ENCODE measurements around the gene SMS. TPM values are rescaled to one million over a fixed set of nuclear protein-coding genes. Genes with fewer than 3 reads are reported as not detected.

The SMS gene
- total and polyA plus RNA-seq, 2 donors (not counting 1 experiment from before 2014, with no cell fraction given), result 7.0 to 30.5 TPM

DNA sequence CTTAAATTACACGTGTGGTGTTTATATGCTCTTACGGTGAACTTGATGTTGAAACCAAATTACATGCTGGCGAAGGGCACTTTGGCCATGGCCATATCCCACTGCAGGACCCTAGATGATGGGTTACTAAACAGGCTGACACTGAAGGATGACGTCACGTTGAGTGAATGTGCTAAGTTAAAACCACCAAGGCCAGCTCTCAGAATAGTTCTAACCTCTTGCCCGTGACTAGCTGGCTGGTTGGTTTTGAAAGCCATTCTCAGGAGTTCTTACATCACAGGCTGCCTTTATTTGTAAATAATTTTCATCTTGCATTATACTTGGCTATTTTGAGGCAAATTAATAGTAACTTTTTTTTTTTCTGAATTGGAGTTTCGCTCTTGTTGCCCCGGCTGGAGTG is 50.3 kb downstream of the SMS start:
- Histone ChIP-seq H3K4me2 (replicated peaks; ENCODE audit: low read depth, low read length, poor library complexity, severe bottlenecking) (no peak overlapping the region), H2AFZ (ENCODE audit: insufficient read depth, low read depth, low read length, poor library complexity, severe bottlenecking) (no peak overlapping the region), H3K79me2 (ENCODE audit: control insufficient read depth, insufficient read depth, low read length) (no peaks in the 10 kb centered on the region), H4K20me1 (ENCODE audit: control insufficient read depth, insufficient read depth, low read length, poor library complexity, severe bottlenecking) (no peaks in the 10 kb centered on the region), H3K4me3 (ENCODE audit: control extremely low read depth in 1 of 5, extremely low read depth in 1 of 5, insufficient read depth in 1 of 5, low read depth in 2 of 5, low read length in 4 of 5) (no peak overlapping the region), H3K27ac (ENCODE audit: low read length in 2 of 2) (no peak overlapping the region), H3K36me3 (replicated peaks in 1 of 2; ENCODE audit: control extremely low read depth in 1 of 2, control insufficient read depth in 1 of 2, extremely low read depth in 1 of 2, insufficient read depth in 2 of 2, low read length in 1 of 2) (no peaks in the 10 kb centered on the region), H3K9me3 (ENCODE audit: control extremely low read depth in 1 of 3, control insufficient read depth in 2 of 3, insufficient read depth in 1 of 3, low read length in 2 of 3) (no peaks in the 10 kb centered on the region), H3K4me1 (ENCODE audit: control insufficient read depth in 2 of 2, insufficient read depth in 2 of 2, low read length in 2 of 2) (peaks cover 14 to 42% of the 10 kb centered on the region in 2 donors), H3K27me3 (replicated peaks in 1 of 4; ENCODE audit: control extremely low read depth in 1 of 4, control insufficient read depth in 3 of 4, insufficient read depth in 4 of 4, low read length in 3 of 4) (no peaks in the 10 kb centered on the region), H3K9ac (ENCODE audit: low read length) (no peak overlapping the region)
- no peaks in the 10 kb centered on the region for H3K9me3 Mint-ChIP-seq (ENCODE audit: insufficient read depth)
- no peaks in the 10 kb centered on the region for H3K27me3 Mint-ChIP-seq
- peak overlapping the region; percentile 59 for H3K27ac Mint-ChIP-seq
- DNase-seq (peak; percentile 9), ATAC-seq (ENCODE audit: low read depth) (no peak)
- H3K4me3 Mint-ChIP-seq, result no peak overlapping the region
- ChIA-PET POLR2A (no interaction called here), CTCF (interaction anchor here (0.7 kb wide), 1 partner anchor 929 kb away, joined by 3 read pairs; no protein-coding TSS in a partner anchor)
- peaks cover 42% of the 10 kb centered on the region for H3K4me1 Mint-ChIP-seq
- WGBS (ENCODE audit: insufficient coverage), result 83% methylated on average over 2 of the region's 8 CpGs
- TF ChIP-seq EZH2 (IDR thresholded peaks at IDR 0.05; ENCODE audit: borderline replicate concordance, insufficient read depth, low read depth, low read length, poor library complexity, severe bottlenecking) (no peak), CTCF (IDR thresholded peaks at IDR 0.05) (no peak)
- intact Hi-C loops (cut with micrococcal nuclease), result loop anchor here (5.0 kb wide), 1 partner anchor 71 kb away; no protein-coding TSS in a partner anchor

- Mint-ChIP-seq H3K4me3 (no peak overlapping the region), H3K4me1 (peaks cover 42% of the 10 kb centered on the region), H3K27me3 (no peaks in the 10 kb centered on the region), H3K9me3 (ENCODE audit: insufficient read depth) (no peaks in the 10 kb centered on the region), H3K27ac (peak overlapping the region; percentile 65)
- Histone ChIP-seq H3K9me3 (ENCODE audit: control extremely low read depth in 1 of 3, control insufficient read depth in 2 of 3, insufficient read depth in 1 of 3, low read length in 2 of 3) (no peaks in the 10 kb centered on the region), H2AFZ (ENCODE audit: insufficient read depth, low read depth, low read length, poor library complexity, severe bottlenecking) (no peak overlapping the region), H3K9ac (ENCODE audit: low read length) (no peak overlapping the region), H3K36me3 (replicated peaks in 1 of 2; ENCODE audit: control extremely low read depth in 1 of 2, control insufficient read depth in 1 of 2, extremely low read depth in 1 of 2, insufficient read depth in 2 of 2, low read length in 1 of 2) (no peaks in the 10 kb centered on the region), H3K27ac (ENCODE audit: low read length in 2 of 2) (peak overlapping the region; percentile 5 to 12), H3K4me2 (replicated peaks; ENCODE audit: low read depth, low read length, poor library complexity, severe bottlenecking) (no peak overlapping the region), H4K20me1 (ENCODE audit: control insufficient read depth, insufficient read depth, low read length, poor library complexity, severe bottlenecking) (no peaks in the 10 kb centered on the region), H3K79me2 (ENCODE audit: control insufficient read depth, insufficient read depth, low read length) (no peaks in the 10 kb centered on the region), H3K4me1 (ENCODE audit: control insufficient read depth in 2 of 2, insufficient read depth in 2 of 2, low read length in 2 of 2) (peaks cover 14 to 42% of the 10 kb centered on the region in 2 donors), H3K27me3 (replicated peaks in 1 of 4; ENCODE audit: control extremely low read depth in 1 of 4, control insufficient read depth in 3 of 4, insufficient read depth in 4 of 4, low read length in 3 of 4) (no peaks in the 10 kb centered on the region), H3K4me3 (ENCODE audit: control extremely low read depth in 1 of 5, extremely low read depth in 1 of 5, insufficient read depth in 1 of 5, low read depth in 2 of 5, low read length in 4 of 5) (no peak overlapping the region)
- CTCF ChIA-PET, result no interaction called here
- ATAC-seq (ENCODE audit: low read depth) (no peak), DNase-seq (no peak)
- TF ChIP-seq EZH2 (IDR thresholded peaks at IDR 0.05; ENCODE audit: borderline replicate concordance, insufficient read depth, low read depth, low read length, poor library complexity, severe bottlenecking) (no peak), CTCF (IDR thresholded peaks at IDR 0.05) (no peak)
- intact Hi-C loops (cut with micrococcal nuclease), result loop anchor here (5.0 kb wide), 1 partner anchor 71 kb away; no protein-coding TSS in a partner anchor
- POLR2A ChIA-PET, result no interaction called here
- no CpG with 5 or more reads among the region's 3 CpGs for WGBS (ENCODE audit: insufficient coverage)
These were observed 51.0 kb downstream of the SMS start for GRCh38 chrX:21991504-21991903.

All from B cell (primary cell).